WTC11 (cell line): ENCODE measurements around the gene CNTLN. TPM values are rescaled to one million over a fixed set of nuclear protein-coding genes. Genes with fewer than 3 reads are reported as not detected.

Source experiments
- ATAC-seq: fragments of 200-7000 bp; cut with Tn5 transposase; 2 replicates; pipeline ENCODE4 v1.10.0; 2021; ENCODE audit warnings: mild to moderate bottlenecking, moderate library complexity
- CTCF ChIA-PET: fragments of 300-600 bp; sonication (Branson Sonifier 250); formaldehyde crosslinking; loops from one replicate; lab custom pipeline; 2021; ENCODE audit warnings: antibody characterized with exemption; lab: Charles Lee
- POLR2A ChIA-PET: fragments of 350-600 bp; sonication (Branson Sonifier 250); formaldehyde crosslinking; loops from one replicate; lab custom pipeline; 2021; ENCODE audit warnings: antibody characterized with exemption; lab: Charles Lee
- DNase-seq: peaks from one replicate; pipeline ENCODE4 v3.0.0; 2021; ENCODE audit warnings: low spot score
- H3K27ac Mint-ChIP-seq: 2 replicates; pipeline ENCODE4 v1.8.0; 2021; ENCODE audit warnings: mixed read lengths
- H3K27me3 Mint-ChIP-seq: 2 replicates; pipeline ENCODE4 v1.8.0; 2021; ENCODE audit warnings: low read depth, mild to moderate bottlenecking, moderate library complexity, mixed read lengths
- H3K36me3 Mint-ChIP-seq: 2 replicates; pipeline ENCODE4 v1.8.0; 2021; ENCODE audit warnings: mixed read lengths
- H3K4me1 Mint-ChIP-seq: 2 replicates; pipeline ENCODE4 v1.8.0; 2022; ENCODE audit warnings: mixed read lengths
- H3K4me3 Mint-ChIP-seq: 2 replicates; pipeline ENCODE4 v1.8.0; 2021; ENCODE audit warnings: mild to moderate bottlenecking, moderate library complexity, mixed read lengths
- H3K9me3 Mint-ChIP-seq: 2 replicates; pipeline ENCODE4 v1.8.0; 2021; ENCODE audit warnings: mixed read lengths
- ATF1 ChIP-seq: sonication (generic); formaldehyde crosslinking; IDR thresholded peaks from 2 replicates; pipeline ENCODE4 v1.8.1; 2023; ENCODE audit warnings: mild to moderate bottlenecking, moderate library complexity, missing genetic modification reagents
- ATF3 ChIP-seq: sonication (generic); formaldehyde crosslinking; conservative IDR thresholded peaks from 2 replicates; pipeline ENCODE4 v1.8.1; 2022; ENCODE audit warnings: mild to moderate bottlenecking, missing genetic modification reagents
- CREB1 ChIP-seq: sonication (generic); formaldehyde crosslinking; IDR thresholded peaks from 2 replicates; pipeline ENCODE4 v1.8.0; 2023; ENCODE audit warnings: mild to moderate bottlenecking, missing genetic modification reagents
- E2F1 ChIP-seq: sonication (generic); formaldehyde crosslinking; IDR thresholded peaks from 2 replicates; pipeline ENCODE4 v1.8.0; 2022; ENCODE audit warnings: mild to moderate bottlenecking, missing genetic modification reagents
- GABPB1 ChIP-seq: sonication (generic); formaldehyde crosslinking; IDR thresholded peaks from 2 replicates; pipeline ENCODE4 v1.8.1; 2023; ENCODE audit warnings: mild to moderate bottlenecking, missing genetic modification reagents
- HMGA2 ChIP-seq: fragments of 250-450 bp; sonication (Bioruptor Pico); IDR thresholded peaks from 2 replicates; pipeline ENCODE4 v1.4.0; 2021; ENCODE audit warnings: mild to moderate bottlenecking, moderate library complexity
- HMGXB4 ChIP-seq: sonication (generic); formaldehyde crosslinking; IDR thresholded peaks from 2 replicates; pipeline ENCODE4 v1.8.1; 2023; ENCODE audit warnings: mild to moderate bottlenecking, moderate library complexity, missing genetic modification reagents
- IRF2 ChIP-seq: sonication (generic); formaldehyde crosslinking; IDR thresholded peaks from 2 replicates; pipeline ENCODE4 v1.8.0; 2022; ENCODE audit warnings: low read depth, missing genetic modification reagents, borderline replicate concordance
- MLX ChIP-seq: sonication (generic); formaldehyde crosslinking; IDR thresholded peaks from 2 replicates; pipeline ENCODE4 v1.8.1; 2023; ENCODE audit warnings: mild to moderate bottlenecking, missing genetic modification reagents, moderate library complexity
- MXD4 ChIP-seq: fragments of 250-450 bp; sonication (Bioruptor Pico); IDR thresholded peaks from 2 replicates; pipeline ENCODE4 v1.8.0; 2021; ENCODE audit warnings: mild to moderate bottlenecking, moderate library complexity, borderline replicate concordance
- NFE2L1 ChIP-seq: sonication (generic); formaldehyde crosslinking; IDR thresholded peaks from 2 replicates; pipeline ENCODE4 v1.8.1; 2023; ENCODE audit warnings: missing genetic modification reagents
- NFYB ChIP-seq: sonication (generic); formaldehyde crosslinking; conservative IDR thresholded peaks from 2 replicates; pipeline ENCODE4 v1.8.0; 2022; ENCODE audit warnings: low read depth, missing genetic modification reagents
- NR1H2 ChIP-seq: sonication (generic); formaldehyde crosslinking; IDR thresholded peaks from 2 replicates; pipeline ENCODE4 v1.9.0; 2021; ENCODE audit warnings: mild to moderate bottlenecking, moderate library complexity, missing genetic modification reagents
- NR2C2 ChIP-seq: sonication (generic); formaldehyde crosslinking; IDR thresholded peaks from 2 replicates; pipeline ENCODE4 v1.8.0; 2022; ENCODE audit warnings: mild to moderate bottlenecking, missing genetic modification reagents
- PRDM15 ChIP-seq: sonication (generic); formaldehyde crosslinking; IDR thresholded peaks from 2 replicates; pipeline ENCODE4 v1.8.0; 2022; ENCODE audit warnings: missing genetic modification reagents
- TCF7 ChIP-seq: sonication (generic); formaldehyde crosslinking; IDR thresholded peaks from 2 replicates; pipeline ENCODE4 v1.8.0; 2022; ENCODE audit warnings: mild to moderate bottlenecking, low read depth, missing genetic modification reagents, moderate library complexity
- TEAD1 ChIP-seq: sonication (generic); formaldehyde crosslinking; IDR thresholded peaks from 2 replicates; pipeline ENCODE4 v1.8.0; 2022; ENCODE audit warnings: mild to moderate bottlenecking, missing genetic modification reagents
- TP53 ChIP-seq: sonication (generic); formaldehyde crosslinking; IDR thresholded peaks from 2 replicates; pipeline ENCODE4 v1.8.1; 2023; ENCODE audit warnings: mild to moderate bottlenecking, missing genetic modification reagents
- USF2 ChIP-seq: sonication (generic); formaldehyde crosslinking; IDR thresholded peaks from 2 replicates; pipeline ENCODE4 v1.8.1; 2023; ENCODE audit warnings: mild to moderate bottlenecking, missing genetic modification reagents, moderate library complexity
- ZBTB21 ChIP-seq: sonication (generic); formaldehyde crosslinking; IDR thresholded peaks from 2 replicates; pipeline ENCODE4 v1.8.1; 2023; ENCODE audit warnings: mild to moderate bottlenecking, missing genetic modification reagents, borderline replicate concordance
- ZNF121 ChIP-seq: sonication (generic); formaldehyde crosslinking; IDR thresholded peaks from 2 replicates; pipeline ENCODE4 v1.8.0; 2023; ENCODE audit warnings: missing genetic modification reagents
- ZNF232 ChIP-seq: sonication (generic); formaldehyde crosslinking; IDR thresholded peaks from 2 replicates; pipeline ENCODE4 v1.8.0; 2022; ENCODE audit warnings: mild to moderate bottlenecking, missing genetic modification reagents
- ZNF317 ChIP-seq: sonication (generic); formaldehyde crosslinking; IDR thresholded peaks from 2 replicates; pipeline ENCODE4 v1.8.1; 2023; ENCODE audit warnings: low read depth, mild to moderate bottlenecking, moderate library complexity, missing genetic modification reagents, borderline replicate concordance
- ZSCAN18 ChIP-seq: fragments of 250-450 bp; sonication (Bioruptor Pico); IDR thresholded peaks from 2 replicates; pipeline ENCODE4 v2.1.2; 2022; ENCODE audit warnings: mild to moderate bottlenecking, moderate library complexity
- total RNA-seq: library from RNA; stranded (reverse); gene quantifications from 3 replicates; pipeline ENCODE4 v1.2.3, GENCODE V29; 2021

CNTLN gene
- total RNA-seq, 1 experiment from 2014 or later = 13.4 TPM

GRCh38 chr9:17532461-17532860 is 397.6 kb downstream of the CNTLN start (continued):
- no peak for TF ChIP-seq HMGXB4 (CRISPR knock-in tag)
- TF ChIP-seq TCF7 = no peak
- no peak for TF ChIP-seq USF2 (CRISPR knock-in tag)
- no peak for TF ChIP-seq TP53
- no peak for TF ChIP-seq ZBTB21 (CRISPR knock-in tag)
- no peak for TF ChIP-seq MLX
- no peak for TF ChIP-seq ATF1
- TF ChIP-seq, all 79 proteins: peak for 0

GRCh38 chr9:17535176-17535575 is 400.3 kb downstream of the CNTLN start:
- peaks cover 8% of the 10 kb centered on the region for H3K4me1 Mint-ChIP-seq
- ChIA-PET CTCF (no interaction called here), POLR2A (no interaction called here)
- DNase-seq = no peak
- TF ChIP-seq NFE2L1 (CRISPR knock-in tag) (no peak), ATF1 (no peak), IRF2 (CRISPR knock-in tag) (no peak), ZSCAN18 (no peak), MLX (no peak), ZNF121 (CRISPR knock-in tag) (no peak), HMGA2 (CRISPR knock-in tag) (no peak), NR1H2 (CRISPR knock-in tag) (no peak), ZNF232 (CRISPR knock-in tag) (no peak), ZNF317 (no peak), GABPB1 (CRISPR knock-in tag) (no peak), NFYB (CRISPR knock-in tag) (no peak), ATF3 (CRISPR knock-in tag) (no peak), MXD4 (CRISPR knock-in tag) (no peak), E2F1 (CRISPR knock-in tag) (no peak), TEAD1 (CRISPR knock-in tag) (no peak), NR2C2 (CRISPR knock-in tag) (no peak), CREB1 (no peak), PRDM15 (CRISPR knock-in tag) (no peak)
- H3K27me3 Mint-ChIP-seq = no peaks in the 10 kb centered on the region
- H3K4me3 Mint-ChIP-seq = no peak overlapping the region
- no peak overlapping the region for H3K27ac Mint-ChIP-seq
- peaks cover 13% of the 10 kb centered on the region for H3K36me3 Mint-ChIP-seq
- peaks cover 21% of the 10 kb centered on the region for H3K9me3 Mint-ChIP-seq
- ATAC-seq = no peak
